HEK293T (cell line): ENCODE data around the gene RNASEL.

Source experiments
- BHLHE40 ChIP-seq: fragments of 450-650 bp; IDR thresholded peaks from 2 replicates; pipeline ENCODE4 v1.6.1; 2016; ENCODE audit warnings: mild to moderate bottlenecking, moderate library complexity, borderline replicate concordance
- CTBP1 ChIP-seq: fragments of 450-650 bp; IDR thresholded peaks from 2 replicates; pipeline ENCODE4 v1.6.1; 2016; ENCODE audit warnings: borderline replicate concordance
- ELF4 ChIP-seq: fragments of 450-650 bp; IDR thresholded peaks from 2 replicates; pipeline ENCODE4 v1.6.1; 2017; ENCODE audit warnings: antibody characterized with exemption
- FOXA1 ChIP-seq: fragments of 450-650 bp; IDR thresholded peaks from 2 replicates; pipeline ENCODE4 v1.6.1; 2016; ENCODE audit warnings: mild to moderate bottlenecking
- FOXK2 ChIP-seq: fragments of 450-650 bp; IDR thresholded peaks from 2 replicates; pipeline ENCODE4 v1.6.1; 2016; ENCODE audit warnings: mild to moderate bottlenecking
- HDGF ChIP-seq: fragments of 450-650 bp; IDR thresholded peaks from 2 replicates; pipeline ENCODE4 v1.6.1; 2017; ENCODE audit warnings: antibody characterized with exemption, borderline replicate concordance
- NFRKB ChIP-seq: fragments of 450-650 bp; IDR thresholded peaks from 2 replicates; pipeline ENCODE4 v1.6.1; 2016; ENCODE audit warnings: mild to moderate bottlenecking, moderate library complexity
- SP1 ChIP-seq: fragments of 450-650 bp; IDR thresholded peaks from 2 replicates; pipeline ENCODE4 v1.6.1; 2017
- SUZ12 ChIP-seq: fragments of 450-650 bp; IDR thresholded peaks from 2 replicates; pipeline ENCODE4 v1.6.1; 2016; ENCODE audit warnings: mild to moderate bottlenecking
- TARDBP ChIP-seq: fragments of 450-650 bp; IDR thresholded peaks from 2 replicates; pipeline ENCODE4 v1.6.1; 2016

DNA sequence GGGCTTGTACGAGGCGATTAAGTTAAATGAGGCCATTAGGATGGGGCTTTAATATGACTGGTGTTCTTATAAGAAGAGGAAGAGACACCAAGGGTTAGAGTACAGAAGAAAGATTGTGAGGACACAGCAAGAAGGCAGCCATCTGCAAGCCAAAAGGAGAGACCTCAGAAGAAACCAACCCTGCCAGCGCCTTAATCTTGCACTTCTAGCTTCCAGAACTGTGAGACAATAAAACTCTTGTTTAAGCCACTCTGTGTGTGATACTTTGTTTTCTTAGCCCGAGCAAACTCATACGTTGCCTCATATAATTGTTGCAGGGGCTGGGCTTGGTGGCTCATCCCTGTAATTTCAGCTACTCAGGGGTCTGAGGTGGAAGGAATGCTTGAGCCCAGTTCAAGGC, 48.7 kb upstream of the RNASEL start:
- TF ChIP-seq FOXA1 (no peak), ELF4 (no peak), SP1 (no peak), BHLHE40 (no peak), FOXK2 (no peak), HDGF (no peak), SUZ12 (no peak), CTBP1 (no peak), NFRKB (no peak), TARDBP (no peak)
